Mesothelial cell of epicardium (in vitro differentiated cells): ENCODE results near the gene GNB2. TPM values are rescaled to one million over a fixed set of nuclear protein-coding genes. Genes with fewer than 3 reads are reported as not detected.

Experiments
- DNase-seq, 2 experiments: peaks; one replicate each; pipeline ENCODE4 v3.0.0; 2021; ENCODE audit warnings: low spot score in 2 of 2; ENCODE audit not compliant: unreplicated experiment in 2 of 2
- H3K27ac Mint-ChIP-seq: 2 replicates; pipeline ENCODE4 v1.8.0; 2021; ENCODE audit warnings: mixed read lengths
- H3K27me3 Mint-ChIP-seq: 2 replicates; pipeline ENCODE4 v1.8.0; 2021; ENCODE audit warnings: low read depth, mixed read lengths
- H3K36me3 Mint-ChIP-seq: 2 replicates; pipeline ENCODE4 v1.8.0; 2021; ENCODE audit warnings: mixed read lengths
- H3K4me1 Mint-ChIP-seq: 2 replicates; pipeline ENCODE4 v1.8.0; 2021; ENCODE audit warnings: mixed read lengths
- H3K4me3 Mint-ChIP-seq: 2 replicates; pipeline ENCODE4 v1.8.0; 2021; ENCODE audit warnings: mild to moderate bottlenecking, moderate library complexity, mixed read lengths
- H3K9me3 Mint-ChIP-seq: 2 replicates; pipeline ENCODE4 v1.8.0; 2021; ENCODE audit warnings: mixed read lengths
- CTCF ChIP-seq: fragments of 200-600 bp; sonication (generic); IDR thresholded peaks from one replicate; pipeline ENCODE4 v1.5.0; 2021; ENCODE audit warnings: antibody characterized with exemption; ENCODE audit not compliant: unreplicated experiment
- total RNA-seq: library from RNA; stranded (reverse); gene quantifications from 3 replicates; pipeline ENCODE4 v1.2.1, GENCODE V29; 2021

The GNB2 gene
- total RNA-seq, 1 donor from 2014 or later, result 174 TPM

DNA sequence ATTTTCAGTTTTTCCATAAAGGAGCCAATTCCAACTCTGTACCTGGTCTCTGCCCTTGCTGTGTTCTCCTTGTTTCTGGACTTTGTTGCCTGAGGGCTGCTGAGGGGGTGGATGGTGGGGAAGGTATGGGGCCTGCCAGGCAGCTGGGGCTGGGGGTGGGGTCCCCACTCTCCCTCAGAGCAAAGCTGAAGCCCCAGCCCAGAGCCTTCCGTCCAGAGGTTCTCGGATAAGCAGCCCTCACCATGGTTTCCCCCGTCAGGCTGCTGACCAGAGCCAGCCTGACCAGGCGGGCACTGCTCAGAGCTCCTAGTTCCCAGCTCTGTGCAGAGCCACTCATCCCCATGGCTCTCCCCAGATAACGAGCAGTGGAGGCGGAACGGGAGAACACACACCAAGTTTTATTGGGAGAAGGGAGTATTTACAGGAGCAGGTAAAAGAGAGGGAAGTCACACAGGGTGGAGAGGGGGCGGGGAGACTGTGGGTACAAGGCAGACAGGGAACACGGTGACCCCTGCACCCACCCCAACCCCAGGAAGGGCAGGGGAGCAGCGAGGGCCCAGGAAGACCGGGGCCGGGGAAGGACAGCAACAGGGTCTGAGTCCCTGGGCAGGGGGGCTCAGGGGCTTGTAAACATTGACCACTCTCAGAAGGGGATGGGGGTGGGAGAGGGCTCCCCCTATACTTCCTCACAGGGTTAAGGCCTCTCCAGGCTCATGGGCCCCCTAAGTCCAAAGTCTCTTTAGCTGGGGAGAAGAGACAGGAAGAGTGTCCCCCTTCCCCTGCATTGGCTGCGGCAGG is 5.8 kb downstream of the GNB2 start:
- DNase-seq, result no peak
- H3K27me3 Mint-ChIP-seq, result no peaks in the 10 kb centered on the region
- H3K9me3 Mint-ChIP-seq, result no peaks in the 10 kb centered on the region
- H3K4me3 Mint-ChIP-seq, result no peak overlapping the region
- H3K27ac Mint-ChIP-seq, result peak overlapping the region; percentile 89
- peaks cover 22% of the 10 kb centered on the region for H3K4me1 Mint-ChIP-seq
- no peak for TF ChIP-seq CTCF
- peaks cover 12% of the 10 kb centered on the region for H3K36me3 Mint-ChIP-seq

DNA sequence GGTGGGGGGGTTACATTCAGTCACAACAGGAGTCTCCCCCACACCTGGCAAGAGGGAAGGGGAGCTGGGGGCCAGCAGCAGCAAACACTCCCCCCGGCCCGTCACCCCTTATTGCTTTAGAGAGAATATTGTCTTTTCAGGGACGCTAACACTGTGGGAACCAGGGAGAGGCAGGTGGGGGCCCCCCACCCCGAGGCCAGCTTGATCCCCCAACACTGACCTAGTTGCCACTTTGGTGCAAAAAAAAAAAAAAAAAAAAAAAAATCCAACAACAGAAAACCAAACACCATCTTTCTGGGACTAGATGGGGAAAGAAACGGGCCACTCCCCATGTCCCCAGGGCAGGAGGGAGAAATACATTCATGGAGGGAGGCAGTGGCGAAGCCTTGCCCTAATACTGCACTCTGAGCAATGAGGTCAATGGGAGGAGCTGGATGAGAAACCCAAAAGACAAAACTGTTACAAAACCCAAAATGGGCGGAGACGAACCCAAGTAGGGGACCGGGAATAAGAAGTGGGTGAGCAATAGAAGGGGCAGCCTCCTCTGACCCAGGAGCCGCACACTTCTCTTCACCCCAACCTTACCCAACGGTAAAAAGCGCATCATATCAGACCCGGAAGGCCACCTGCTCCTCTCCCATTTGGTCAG is 6.5 kb downstream of the GNB2 start:
- peaks cover 12% of the 10 kb centered on the region for H3K36me3 Mint-ChIP-seq
- peaks cover 21% of the 10 kb centered on the region for H3K4me1 Mint-ChIP-seq
- H3K9me3 Mint-ChIP-seq, result no peaks in the 10 kb centered on the region
- no peak overlapping the region for H3K4me3 Mint-ChIP-seq
- no peak for TF ChIP-seq CTCF
- H3K27me3 Mint-ChIP-seq, result no peaks in the 10 kb centered on the region
- peak overlapping the region; percentile 28 for H3K27ac Mint-ChIP-seq
- no peak for DNase-seq

DNA sequence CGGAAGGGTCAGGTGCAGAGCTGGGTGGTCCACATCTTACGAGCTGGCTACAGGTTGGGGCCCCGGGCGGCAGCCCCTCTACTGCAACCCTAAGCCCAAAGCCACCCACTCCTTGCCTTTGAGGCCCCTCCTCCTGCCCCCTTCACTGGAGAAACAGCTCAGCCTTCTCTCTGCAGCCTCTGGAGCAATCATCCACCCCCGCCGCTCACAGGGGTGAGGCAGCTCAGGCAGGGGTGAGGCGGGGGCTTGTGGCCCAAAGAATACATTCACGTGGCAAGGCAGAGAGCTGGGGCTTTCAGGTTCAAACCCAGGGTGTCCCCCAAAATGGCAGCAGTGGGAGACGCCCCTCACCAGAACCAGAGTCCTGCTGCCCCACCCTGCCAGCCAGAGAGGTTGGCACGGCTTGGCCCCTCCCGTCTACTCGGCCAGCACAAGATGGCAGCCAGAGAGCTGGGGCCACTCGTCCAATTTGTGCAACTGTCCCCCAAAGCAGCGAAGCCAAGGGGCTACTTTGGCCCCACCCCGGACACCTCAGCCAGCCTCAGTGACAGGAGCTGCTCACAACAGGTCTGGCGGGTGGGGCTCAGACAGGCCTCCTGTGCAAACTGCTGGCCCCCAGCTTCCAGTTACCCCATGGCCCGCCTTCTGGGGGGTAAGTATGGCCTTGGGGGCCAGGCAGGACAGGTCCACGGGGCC is 7.2 kb downstream of the GNB2 start:
- Mint-ChIP-seq H3K27ac (no peak overlapping the region), H3K9me3 (no peaks in the 10 kb centered on the region), H3K27me3 (no peaks in the 10 kb centered on the region), H3K36me3 (peaks cover 19% of the 10 kb centered on the region), H3K4me3 (no peak overlapping the region), H3K4me1 (peaks cover 21% of the 10 kb centered on the region)
- no peak for DNase-seq
- no peak for TF ChIP-seq CTCF

GRCh38 chr7:100681491-100682227 is 8.1 kb downstream of the GNB2 start:
- no peaks in the 10 kb centered on the region for H3K27me3 Mint-ChIP-seq
- no peaks in the 10 kb centered on the region for H3K9me3 Mint-ChIP-seq
- peaks cover 19% of the 10 kb centered on the region for H3K36me3 Mint-ChIP-seq
- no peak for DNase-seq
- TF ChIP-seq CTCF, result no peak
- H3K4me3 Mint-ChIP-seq, result no peak overlapping the region
- peaks cover 15% of the 10 kb centered on the region for H3K4me1 Mint-ChIP-seq
- no peak overlapping the region for H3K27ac Mint-ChIP-seq

DNA sequence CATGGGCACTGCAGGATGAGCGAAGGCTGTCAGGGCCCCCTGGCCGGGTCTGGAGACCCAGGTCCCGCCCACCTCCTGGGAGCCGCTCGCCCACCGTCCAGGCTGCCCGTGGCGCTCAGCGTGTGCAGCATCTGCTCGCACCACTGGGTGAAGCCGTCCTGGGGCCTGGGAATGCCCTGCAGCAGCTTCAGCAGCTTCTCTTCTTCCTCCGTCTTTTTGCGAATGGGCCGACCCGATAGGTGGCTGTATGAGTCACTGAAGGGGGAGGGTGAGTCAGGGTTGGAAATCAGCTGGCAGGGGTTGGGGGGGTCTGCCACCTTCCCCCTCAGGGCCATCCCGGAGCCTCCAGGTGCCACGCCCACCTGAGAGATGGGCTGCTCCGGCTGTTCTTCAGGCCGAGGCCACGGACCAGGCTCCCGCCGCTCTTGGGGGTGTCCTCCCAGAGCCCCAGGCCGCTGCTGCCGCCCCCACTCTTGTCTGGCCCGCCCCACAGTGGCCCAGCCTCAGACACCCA is 8.7 kb downstream of the GNB2 start:
- H3K27me3 Mint-ChIP-seq, result no peaks in the 10 kb centered on the region
- peaks cover 19% of the 10 kb centered on the region for H3K36me3 Mint-ChIP-seq
- no peak for DNase-seq
- no peak overlapping the region for H3K27ac Mint-ChIP-seq
- TF ChIP-seq CTCF, result no peak
- H3K4me3 Mint-ChIP-seq, result no peak overlapping the region
- no peaks in the 10 kb centered on the region for H3K9me3 Mint-ChIP-seq
- H3K4me1 Mint-ChIP-seq, result peaks cover 14% of the 10 kb centered on the region
